ENCODE results near the gene KIAA0930.

Gene KIAA0930

DNA sequence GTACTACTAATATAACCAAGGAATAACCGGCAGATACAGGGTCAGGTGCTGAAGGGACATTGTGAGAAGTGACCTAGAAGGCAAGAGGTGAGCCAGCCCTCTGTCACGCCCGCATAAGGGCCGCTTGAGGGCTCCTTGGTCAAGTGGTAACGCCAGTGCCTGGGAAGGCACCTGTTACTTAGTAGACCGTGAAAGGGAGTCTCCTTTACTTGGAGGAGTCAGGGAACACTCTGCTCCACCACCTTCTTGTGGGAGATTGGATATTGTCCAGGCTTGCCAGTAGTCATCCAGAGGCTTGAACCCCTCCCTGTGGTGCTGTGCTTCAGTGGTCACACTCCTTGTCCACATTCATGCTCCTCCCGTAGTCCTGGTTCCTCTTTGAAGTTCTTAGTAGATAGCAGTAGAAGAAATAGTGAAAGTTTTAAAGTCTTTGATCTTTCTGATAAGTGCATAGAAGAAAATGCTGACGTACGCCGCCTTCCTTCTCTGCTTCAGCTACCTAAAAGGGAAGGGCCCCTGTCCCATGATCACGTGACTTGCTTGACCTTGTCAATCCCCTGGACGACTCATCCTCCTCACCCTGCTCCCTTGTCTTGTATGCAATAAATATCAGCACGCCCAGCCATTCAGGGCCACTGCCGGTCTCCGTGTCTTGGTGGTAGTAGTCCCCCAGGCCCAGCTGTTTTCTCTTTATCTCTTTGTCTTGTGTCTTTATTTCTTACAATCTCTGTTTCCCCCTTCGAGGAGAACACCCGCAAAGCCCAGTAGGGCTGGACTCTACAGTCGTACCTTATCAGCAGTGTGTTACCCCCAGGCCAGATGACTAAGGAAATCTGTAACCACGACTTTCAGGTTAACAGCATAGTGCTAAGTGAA lies 70.9 kb downstream of the KIAA0930 start:
- no peak for DNase-seq

DNA sequence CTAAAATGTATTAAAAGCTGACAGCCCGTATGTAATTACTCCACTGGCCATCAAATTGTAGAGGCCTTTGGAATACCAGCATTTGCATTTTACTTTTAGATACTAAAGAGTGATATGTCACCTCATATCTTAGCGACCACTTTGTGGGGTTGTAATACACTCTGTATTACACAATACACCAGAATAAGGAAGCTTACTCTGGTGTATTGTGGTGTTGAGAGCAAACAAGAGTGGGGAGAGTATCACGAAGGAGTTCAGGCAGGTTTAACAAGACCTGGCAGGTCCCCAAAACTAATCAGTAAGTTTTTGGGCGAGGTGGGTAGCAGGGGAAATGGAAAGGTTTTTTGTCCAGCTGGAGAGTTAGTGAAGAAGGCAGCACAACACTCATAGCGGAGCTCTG lies 73.8 kb downstream of the KIAA0930 start:
- DNase-seq, result no peak

DNA sequence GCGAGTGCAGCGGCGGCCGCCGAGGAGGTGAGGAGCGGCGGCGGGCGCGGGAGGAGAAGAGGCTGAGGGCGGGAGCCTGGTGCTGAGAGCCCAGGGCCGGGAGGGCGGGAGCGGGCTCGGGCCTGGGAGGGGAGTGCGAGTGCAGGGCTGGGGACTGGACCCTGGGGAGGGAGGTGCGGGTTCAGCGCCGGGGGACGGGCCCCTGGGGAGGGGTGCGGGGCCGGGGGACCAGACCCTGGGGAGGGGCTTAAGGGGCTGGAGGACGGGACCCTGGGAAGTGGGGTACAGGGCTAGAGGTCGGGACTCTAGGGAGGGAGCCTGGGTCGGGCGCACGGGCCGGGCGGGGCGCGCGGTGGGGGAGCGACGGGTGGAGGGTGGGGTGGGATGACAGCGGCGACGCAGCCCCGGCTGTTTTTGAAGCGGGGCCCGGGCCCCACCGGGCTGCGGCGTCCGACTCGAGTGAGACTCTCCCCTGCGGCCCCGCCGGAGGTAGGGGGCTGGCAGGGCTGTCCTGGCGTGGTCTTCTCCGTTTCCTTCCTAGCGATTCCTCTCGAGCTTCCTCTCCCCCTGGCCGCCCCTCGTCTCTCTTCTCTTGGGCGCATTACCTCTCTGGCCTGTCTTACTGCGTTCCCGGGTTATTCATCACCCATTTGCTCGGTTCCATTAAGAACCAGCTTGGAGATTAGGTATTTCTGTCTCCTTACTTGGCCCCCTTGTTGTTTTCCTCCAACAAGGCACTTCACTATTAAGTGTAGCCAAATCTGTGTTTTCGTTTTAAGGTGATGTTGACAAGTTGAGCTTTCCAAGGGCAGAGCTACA lies 76.2 kb downstream of the KIAA0930 start:
- DNase-seq, result no peak

DNA sequence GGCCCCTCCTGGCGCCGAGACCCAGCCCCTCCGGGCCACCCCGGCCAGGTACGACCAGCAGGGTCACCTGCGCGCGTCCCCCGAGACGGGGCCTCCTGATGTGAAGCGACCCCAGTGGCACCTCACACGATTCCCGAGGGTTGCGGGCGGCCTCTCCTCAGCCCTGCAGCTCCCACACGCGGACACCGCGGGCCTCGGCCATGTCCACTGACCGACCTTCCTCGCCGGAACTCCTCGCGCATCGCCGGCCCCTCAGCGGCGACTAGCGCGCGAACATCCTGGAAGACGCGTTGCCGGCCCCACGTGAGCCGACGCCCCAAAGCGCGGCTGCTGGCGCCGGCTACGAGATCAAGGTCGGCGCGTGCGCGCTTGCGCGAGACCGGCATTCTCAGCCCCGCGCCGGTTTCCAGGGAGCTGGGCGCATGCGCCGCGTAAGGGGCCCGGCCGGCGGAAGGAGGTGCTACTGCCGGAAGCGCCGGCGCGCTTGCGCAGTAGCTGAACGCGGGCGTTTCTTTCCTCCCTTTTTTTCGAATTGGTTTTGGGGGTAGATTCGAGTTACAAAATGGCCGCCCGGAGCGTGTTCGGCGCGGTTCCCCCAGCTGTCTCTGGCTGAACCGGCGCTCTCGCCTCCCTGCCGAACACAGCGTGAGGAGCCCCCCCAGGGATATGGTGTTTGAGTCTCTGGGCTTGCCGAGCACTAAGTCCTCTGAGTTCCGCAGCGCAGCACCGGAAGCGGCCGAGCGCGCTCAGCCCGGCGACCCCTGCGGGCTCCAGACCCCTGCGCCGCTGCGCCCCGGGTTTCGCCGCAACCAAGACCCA lies 77.0 kb downstream of the KIAA0930 start, which contains the start of gene NUP50:
Gene NUP50, plus strand, starts transcription at position 475 of the 819 bp plus-strand sequence. CDS start 4,253 bp downstream, outside the sequence.
- peak; percentile 80 for DNase-seq

DNA sequence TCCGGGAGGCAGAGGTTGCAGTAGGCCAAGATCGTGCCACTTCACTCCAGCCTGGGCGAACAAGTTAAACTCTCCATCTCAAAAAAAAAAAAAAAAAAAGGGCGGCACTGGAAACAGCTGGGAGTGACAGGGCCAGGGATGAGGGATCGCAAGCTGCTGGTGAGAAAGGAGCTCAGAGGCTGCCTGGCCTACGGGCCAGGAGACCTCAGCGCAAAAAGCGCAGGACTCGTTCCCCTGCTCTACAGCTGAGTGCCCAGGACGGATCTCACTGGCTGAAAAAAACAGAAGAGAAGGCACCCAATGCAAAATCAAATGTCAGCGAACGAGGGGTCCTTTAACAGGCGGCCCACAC lies 77.6 kb downstream of the KIAA0930 start:
- no peak for DNase-seq

DNA sequence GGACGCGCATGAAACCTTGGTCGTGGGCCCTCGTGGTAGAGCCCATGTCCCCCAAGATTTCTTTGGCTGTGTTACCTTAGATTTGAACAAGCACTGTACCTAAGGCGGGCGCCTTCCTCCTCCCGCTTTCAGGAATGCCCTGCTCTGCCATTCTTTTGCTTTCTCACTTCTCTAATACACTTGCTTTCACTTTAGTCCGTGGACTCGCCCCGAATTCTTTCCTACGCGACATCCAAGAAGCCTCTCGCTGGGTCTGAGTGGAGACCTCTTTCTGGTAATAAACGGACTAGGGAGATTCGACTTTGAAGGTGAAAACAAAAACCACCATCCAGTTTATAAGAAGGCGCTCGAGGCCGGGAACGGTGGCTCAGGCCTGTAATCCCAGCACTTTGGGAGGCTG lies 78.2 kb downstream of the KIAA0930 start:
- DNase-seq, result no peak

DNA sequence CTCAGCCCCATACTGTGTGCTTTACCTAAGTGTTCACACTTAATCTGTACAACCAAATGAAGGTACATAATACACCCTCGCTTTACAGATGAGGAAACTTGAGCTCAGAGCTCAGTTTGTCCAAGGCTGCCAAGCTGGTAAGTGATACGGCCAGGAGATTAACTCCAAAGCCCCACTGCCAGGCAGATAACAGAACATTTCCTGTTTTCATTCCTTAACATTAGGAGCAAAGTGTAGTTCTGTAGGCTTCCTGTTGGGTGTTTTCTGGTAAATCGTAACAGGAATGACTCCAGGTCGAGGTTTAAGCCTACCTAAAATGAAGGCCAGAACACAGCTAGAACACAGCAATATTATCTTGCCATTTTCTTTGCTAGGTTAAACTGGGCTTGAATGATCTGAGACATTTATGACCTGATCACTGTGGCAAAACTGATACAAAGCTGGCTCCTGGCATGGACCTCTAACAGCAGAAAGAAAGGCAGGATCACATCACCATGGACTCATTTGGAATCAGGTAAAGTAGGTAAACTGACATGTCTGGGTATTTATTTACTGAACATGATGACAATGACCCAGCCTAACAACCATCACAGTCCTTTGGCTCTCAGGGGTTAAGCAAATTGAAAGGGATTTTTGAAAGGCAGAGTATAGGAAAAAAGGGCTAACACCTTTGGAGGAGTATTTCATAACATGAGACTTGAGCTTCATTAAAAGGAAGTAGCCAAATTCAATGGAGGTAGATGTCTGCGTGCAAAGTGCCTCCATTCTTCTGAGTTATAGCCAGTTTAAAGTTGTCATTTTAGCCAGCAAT lies 80.8 kb downstream of the KIAA0930 start:
- DNase-seq, result no peak

DNA sequence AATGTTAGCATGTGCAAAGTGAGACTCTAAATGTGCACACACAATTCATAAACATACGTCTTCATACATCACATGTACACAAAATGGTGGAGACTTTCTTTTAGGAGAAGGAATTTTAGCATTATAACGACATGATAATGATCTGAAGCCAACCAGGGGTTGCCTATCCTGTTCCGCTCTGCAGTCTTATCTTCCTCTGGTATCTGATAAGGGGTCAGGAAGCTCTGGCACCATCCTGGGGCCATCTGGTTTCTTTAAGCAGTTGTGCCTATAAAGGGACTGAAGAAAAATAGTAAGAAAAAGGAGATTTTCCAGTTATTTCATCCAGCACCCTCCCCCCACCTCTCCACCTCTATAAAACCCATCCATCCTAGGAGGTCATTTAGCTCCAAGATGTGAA lies 82.8 kb downstream of the KIAA0930 start:
- no peak for DNase-seq

DNA sequence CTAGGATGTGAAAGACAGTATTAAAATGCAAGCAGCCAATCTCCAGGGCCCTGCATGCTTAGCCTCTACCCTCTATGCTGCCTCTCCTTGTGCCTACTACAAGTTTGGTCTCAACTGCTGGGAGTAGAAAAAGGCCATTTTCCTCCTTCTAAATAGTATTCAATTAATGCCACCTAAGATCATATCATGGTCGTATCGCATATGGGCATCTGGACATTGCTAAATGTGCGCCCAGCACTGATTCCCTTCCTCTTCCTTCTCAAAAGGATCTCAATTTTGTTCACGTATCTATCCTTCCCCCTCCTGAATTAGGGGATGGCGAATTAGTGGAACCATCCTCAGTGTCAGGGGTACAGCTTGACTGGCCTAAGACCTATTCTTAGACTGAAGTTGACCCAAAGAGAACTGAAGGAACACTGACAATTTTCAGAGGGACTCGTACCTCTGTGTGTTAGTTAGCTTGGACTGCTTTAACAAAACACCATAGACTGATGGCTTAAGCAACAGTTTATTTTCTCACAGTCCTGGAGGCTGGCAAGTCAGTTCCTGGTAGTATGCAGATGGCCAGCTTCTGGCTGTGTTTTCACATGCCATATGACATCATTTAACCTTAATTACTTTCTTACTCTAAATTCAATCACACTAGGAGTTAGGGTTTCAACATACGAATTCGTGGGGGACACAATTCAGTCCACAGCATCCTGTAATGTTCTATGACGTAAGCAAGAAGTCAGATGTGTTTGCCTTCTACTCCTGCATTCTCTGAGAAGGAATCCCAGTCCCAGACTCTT lies 85.4 kb downstream of the KIAA0930 start:
- DNase-seq, result no peak

DNA sequence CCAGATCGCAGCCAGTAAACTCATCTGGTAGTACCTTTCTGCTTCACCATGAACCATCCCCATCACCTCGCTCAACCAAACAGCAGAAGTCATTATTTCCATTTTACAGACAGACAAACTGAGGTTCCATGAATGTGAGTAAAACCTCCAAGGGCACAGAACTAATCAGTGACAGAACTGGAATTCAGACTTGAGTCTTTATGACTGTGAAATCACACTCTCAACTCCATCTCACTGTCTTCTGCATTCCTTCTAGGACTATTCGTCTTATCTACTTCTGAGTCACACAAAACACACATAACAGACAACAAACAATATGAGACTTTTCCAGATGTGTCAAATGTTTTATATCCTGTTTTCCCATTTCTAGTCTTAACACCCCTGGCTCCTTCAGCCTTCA lies 86.3 kb downstream of the KIAA0930 start:
- DNase-seq, result no peak

DNA sequence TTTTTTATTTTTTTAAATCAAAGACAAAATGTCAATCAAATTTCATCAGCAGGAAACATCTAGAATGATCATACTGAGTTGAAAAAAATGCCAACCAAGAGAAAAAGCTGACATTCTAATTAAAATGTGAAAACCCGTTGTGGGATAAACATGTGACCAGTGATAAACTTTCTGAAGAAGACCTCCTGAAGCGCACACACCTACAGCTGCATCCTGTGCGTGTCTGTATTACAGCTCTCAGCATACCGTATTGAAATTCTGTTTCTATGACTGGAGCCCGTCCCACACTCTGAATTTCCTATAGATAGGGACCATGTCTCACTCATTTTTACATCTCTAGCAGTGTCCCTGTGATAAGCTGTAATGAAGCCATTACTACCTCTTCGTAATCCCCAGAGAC lies 89.2 kb downstream of the KIAA0930 start:
- DNase-seq, result no peak

DNA sequence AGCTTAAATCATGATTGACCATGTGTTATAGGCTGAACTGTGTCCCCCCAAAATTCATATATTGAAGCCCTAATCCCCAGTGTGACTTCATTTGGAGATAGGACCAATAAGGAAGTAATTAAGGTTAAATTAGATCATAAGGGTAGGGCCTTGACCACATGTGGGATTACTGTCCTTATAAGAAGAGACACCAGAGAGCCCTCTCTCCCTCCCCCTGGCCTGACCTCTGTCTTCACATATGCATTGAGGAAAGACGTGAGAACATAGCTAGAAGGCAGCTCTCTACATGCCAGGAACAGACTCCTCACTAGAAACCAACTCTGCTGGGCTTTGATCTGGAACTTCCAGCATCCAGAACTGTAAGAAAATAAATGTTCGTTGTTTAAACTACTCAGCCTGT lies 90.6 kb downstream of the KIAA0930 start:
- no peak for DNase-seq

DNA sequence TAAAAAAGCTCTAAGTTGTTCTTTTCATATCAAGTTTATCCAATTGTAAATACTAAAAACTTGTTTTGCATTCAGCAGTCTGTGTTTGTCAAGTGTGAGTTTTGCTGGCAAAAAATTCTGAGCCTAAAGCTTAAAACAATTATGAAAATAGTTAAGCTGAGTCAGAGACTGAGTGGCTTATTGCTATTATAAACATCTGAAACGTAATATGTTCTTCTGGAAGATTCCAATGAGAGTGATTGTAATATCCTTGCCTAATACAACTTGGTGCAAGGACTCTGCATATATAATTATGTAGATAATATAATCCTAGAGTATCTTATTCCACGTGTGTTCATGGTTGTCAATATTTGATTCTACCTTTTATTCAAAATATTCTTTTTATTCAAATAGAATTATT lies 91.0 kb downstream of the KIAA0930 start:
- DNase-seq, result no peak

DNA sequence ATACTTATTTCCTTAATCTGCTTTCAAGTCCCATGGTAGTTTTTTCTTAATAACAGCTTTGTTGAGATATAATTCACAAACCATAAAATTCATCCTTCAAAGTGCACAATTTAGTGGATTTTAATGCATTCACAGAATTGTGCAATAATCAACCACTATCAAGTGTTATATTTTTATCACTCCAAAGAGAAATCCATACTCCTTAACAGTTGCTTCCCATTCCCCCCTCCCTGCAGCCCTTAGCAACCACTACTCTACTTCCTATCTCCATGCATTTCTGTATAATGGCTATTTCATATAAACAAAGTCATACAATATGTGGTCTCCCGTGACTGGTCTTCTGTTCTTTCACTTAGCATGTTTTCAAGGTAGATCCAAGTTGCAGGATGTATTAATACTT lies 95.8 kb downstream of the KIAA0930 start:
- no peak for DNase-seq

DNA sequence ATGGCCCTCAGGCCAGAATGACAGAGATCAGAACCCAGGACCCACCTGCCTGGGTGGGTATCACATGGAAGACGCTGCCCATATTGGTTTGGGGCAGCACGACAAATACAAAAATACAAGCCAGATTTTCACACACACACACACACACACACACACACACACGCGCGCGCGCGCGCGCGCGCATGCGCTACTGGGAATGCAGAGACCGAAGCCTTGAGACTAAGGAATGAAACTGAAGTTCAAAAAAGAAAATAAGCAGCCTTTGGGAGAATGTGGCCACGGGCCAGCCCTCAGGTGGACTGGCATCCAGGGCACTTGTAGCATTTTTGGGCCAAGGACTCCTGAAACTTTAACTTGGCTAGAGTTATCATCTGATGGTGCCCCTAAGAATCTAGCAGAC lies 98.3 kb downstream of the KIAA0930 start:
- DNase-seq, result no peak
